HCT116 (cell line): ENCODE measurements around the gene TDRD7. TPM values are rescaled to one million over a fixed set of nuclear protein-coding genes. Genes with fewer than 3 reads are reported as not detected.

Experiments used
- ATAC-seq: fragments of 200-7000 bp; cut with Tn5 transposase; 2 replicates; pipeline ENCODE4 v1.9.1; 2020; ENCODE audit warnings: mild to moderate bottlenecking, moderate library complexity
- BruUV-seq: library from RNA; stranded (reverse); fragments of 400-500 nt; replicated peaks from 2 replicates; lab custom pipeline; 2021; lab: Mats Ljungman, UMichigan
- CTCF ChIA-PET: fragments of 300-600 bp; sonication (Branson Sonifier 250); formaldehyde crosslinking; loops from one replicate; lab custom pipeline; 2021; ENCODE audit warnings: antibody characterized with exemption; lab: Charles Lee
- POLR2A ChIA-PET: fragments of 300-600, 350-600 bp; sonication (Branson Sonifier 250); formaldehyde crosslinking; loops from one replicate; lab custom pipeline; 2021; ENCODE audit warnings: antibody characterized with exemption; lab: Charles Lee
- RAD21 ChIA-PET, 2 experiments: fragments of 300-600 bp; sonication (Branson Sonifier 250); formaldehyde crosslinking; loops; one replicate each; lab custom pipeline; 2023; ENCODE audit warnings: low total read pairs in 2 of 2; ENCODE audit not compliant: uncharacterized antibody in 2 of 2, unreplicated experiment in 2 of 2, low non-redundant PET in 1 of 2; lab: Charles Lee
- DNase-seq: peaks from one replicate; pipeline ENCODE4 v3.0.0-alpha.2; 2010; ENCODE audit warnings: low read depth, low spot score
- H2AFZ ChIP-seq: fragments of 200-600 bp; shearing (Covaris generic), sonication (generic); 2 replicates; pipeline ENCODE4 v1.6.1; 2017; ENCODE audit warnings: low read depth, mixed run types, mixed read lengths, antibody characterized with exemption, low read length; ENCODE audit not compliant: poor library complexity, severe bottlenecking
- H3K27ac ChIP-seq: 2 replicates; pipeline ENCODE4 v1.5.1; 2012; ENCODE audit warnings: low read depth, low read length
- H3K27me3 ChIP-seq: fragments of 200-600 bp; sonication (generic); 2 replicates; pipeline ENCODE4 v1.6.1; 2016; ENCODE audit warnings: mixed run types, low read length, mixed read lengths; ENCODE audit not compliant: insufficient read depth
- H3K36me3 ChIP-seq, 2 experiments: fragments of 200-500 bp in 1 of 2; fragments of 200-600 bp in 1 of 2; sonication (Bioruptor generic) in 1 of 2; sonication (generic) in 1 of 2; 2 replicates each; pipeline versions ENCODE4 v1.5.1 to v1.6.1; 2014 to 2016; ENCODE audit warnings: low read length in 2 of 2, inconsistent platforms in 1 of 2, mixed read lengths in 1 of 2, mixed run types in 1 of 2; ENCODE audit not compliant: insufficient read depth in 2 of 2, control insufficient read depth in 1 of 2
- H3K4me1 ChIP-seq, 2 experiments: fragments of 200-600 bp in 1 of 2; sonication (generic) in 1 of 2; 2 replicates each; pipeline versions ENCODE4 v1.5.1 to v1.6.1; 2012 to 2017; ENCODE audit warnings: low read length in 2 of 2, inconsistent platforms in 1 of 2, mild to moderate bottlenecking in 1 of 2, mixed read lengths in 1 of 2, mixed run types in 1 of 2, moderate library complexity in 1 of 2; ENCODE audit not compliant: insufficient read depth in 2 of 2, control insufficient read depth in 1 of 2
- H3K4me2 ChIP-seq: fragments of 200-600 bp; sonication (generic); 2 replicates; pipeline ENCODE4 v1.6.1; 2017; ENCODE audit warnings: mixed run types, low read length, mixed read lengths
- H3K4me3 ChIP-seq, 2 experiments: fragments of 200-600 bp in 1 of 2; sonication (generic) in 1 of 2; replicated peaks in 1 of 2; 2 replicates each; pipeline ENCODE4 v1.5.1; 2011 to 2016; ENCODE audit warnings: low read length in 2 of 2, control low read depth in 1 of 2, low read depth in 1 of 2, mild to moderate bottlenecking in 1 of 2, mixed read lengths in 1 of 2, mixed run types in 1 of 2
- H3K79me2 ChIP-seq: fragments of 200-600 bp; sonication (generic); 2 replicates; pipeline ENCODE4 v1.6.1; 2017; ENCODE audit warnings: mild to moderate bottlenecking, mixed run types, low read length, moderate library complexity, mixed read lengths; ENCODE audit not compliant: insufficient read depth
- H3K9ac ChIP-seq: fragments of 200-600 bp; sonication (generic); 2 replicates; pipeline ENCODE4 v1.6.1; 2016; ENCODE audit warnings: low read length, mixed read lengths
- H3K9me2 ChIP-seq: fragments of 200-600 bp; sonication (generic), shearing (Covaris generic); 2 replicates; pipeline ENCODE4 v1.6.1; 2017; ENCODE audit warnings: mixed run types, mild to moderate bottlenecking, moderate library complexity; ENCODE audit not compliant: insufficient read depth
- H3K9me3 ChIP-seq, 2 experiments: fragments of 200-500 bp in 1 of 2; fragments of 200-600 bp in 1 of 2; sonication (Bioruptor generic) in 1 of 2; sonication (generic) in 1 of 2; 2 replicates each; pipeline ENCODE4 v1.6.1; 2014 to 2017; ENCODE audit warnings: low read length in 2 of 2, mixed read lengths in 2 of 2, inconsistent platforms in 1 of 2, low read depth in 1 of 2, mild to moderate bottlenecking in 1 of 2, mixed run types in 1 of 2, moderate library complexity in 1 of 2; ENCODE audit not compliant: control insufficient read depth in 1 of 2, insufficient read depth in 1 of 2
- H4K20me1 ChIP-seq: fragments of 200-600 bp; sonication (generic), shearing (Covaris generic); 2 replicates; pipeline ENCODE4 v1.6.1; 2017; ENCODE audit warnings: mixed run types, mild to moderate bottlenecking, moderate library complexity; ENCODE audit not compliant: insufficient read depth
- CBX3 ChIP-seq: IDR thresholded peaks from 2 replicates; pipeline ENCODE4 v1.6.1; 2012; ENCODE audit warnings: low read depth
- CEBPB ChIP-seq: IDR thresholded peaks from 2 replicates; pipeline ENCODE4 v1.6.1; 2012; ENCODE audit warnings: low read depth
- CTCF ChIP-seq, 3 experiments: fragments of 200-600 bp in 1 of 3; sonication (generic) in 1 of 3; IDR thresholded peaks in 2 of 3; conservative IDR thresholded peaks in 1 of 3; 2 replicates each; pipeline ENCODE4 v1.5.1; 2012 to 2017; ENCODE audit warnings: low read depth in 2 of 3, low read length in 2 of 3, antibody characterized with exemption in 1 of 3, borderline replicate concordance in 1 of 3, control low read depth in 1 of 3, mild to moderate bottlenecking in 1 of 3, mixed read lengths in 1 of 3, mixed run types in 1 of 3, moderate library complexity in 1 of 3; ENCODE audit not compliant: insufficient read depth in 1 of 3
- EGR1 ChIP-seq: IDR thresholded peaks from 2 replicates; pipeline ENCODE4 v1.6.1; 2012; ENCODE audit warnings: low read depth
- ELF1 ChIP-seq: IDR thresholded peaks from 2 replicates; pipeline ENCODE4 v1.6.1; 2012; ENCODE audit warnings: low read depth, borderline replicate concordance
- EZH2 ChIP-seq: fragments of 200-600 bp; sonication (generic); IDR thresholded peaks from 2 replicates; pipeline ENCODE4 v1.6.1; 2017; ENCODE audit warnings: antibody characterized with exemption, mixed run types
- EZH2phosphoT487 ChIP-seq: fragments of 200-600 bp; IDR thresholded peaks from 2 replicates; pipeline ENCODE4 v1.6.1; 2018; ENCODE audit warnings: antibody characterized with exemption, borderline replicate concordance
- JUND ChIP-seq: IDR thresholded peaks from 2 replicates; pipeline ENCODE4 v1.6.1; 2012
- MAX ChIP-seq: IDR thresholded peaks from 2 replicates; pipeline ENCODE4 v1.6.1; 2012
- POLR2A ChIP-seq: IDR thresholded peaks from 2 replicates; pipeline ENCODE4 v1.7.0; 2011; ENCODE audit warnings: borderline replicate concordance; ENCODE audit not compliant: insufficient read depth, insufficient read length; ENCODE audit errors: extremely low read depth
- RAD21 ChIP-seq: IDR thresholded peaks from 2 replicates; pipeline ENCODE4 v1.6.1; 2012; ENCODE audit warnings: low read depth, mild to moderate bottlenecking
- REST ChIP-seq: IDR thresholded peaks from 2 replicates; pipeline ENCODE4 v1.6.1; 2012; ENCODE audit warnings: low read depth
- SIN3A ChIP-seq: IDR thresholded peaks from 2 replicates; pipeline ENCODE4 v1.6.1; 2012; ENCODE audit warnings: low read depth
- SP1 ChIP-seq: IDR thresholded peaks from 2 replicates; pipeline ENCODE4 v1.6.1; 2012; ENCODE audit warnings: low read depth
- SRF ChIP-seq: IDR thresholded peaks from 2 replicates; pipeline ENCODE4 v1.6.1; 2012; ENCODE audit warnings: low read depth
- TCF7L2 ChIP-seq: IDR thresholded peaks from 2 replicates; pipeline ENCODE4 v1.7.0; 2011; ENCODE audit warnings: borderline replicate concordance, inconsistent platforms; ENCODE audit not compliant: insufficient read depth, insufficient read length; ENCODE audit errors: extremely low read depth
- ZFX ChIP-seq: fragments of 450-650 bp; IDR thresholded peaks from 2 replicates; pipeline ENCODE4 v1.6.1; 2017
- ZNF274 ChIP-seq: fragments of 200-500 bp; sonication (Bioruptor generic); IDR thresholded peaks from 2 replicates; pipeline ENCODE4 v1.6.1; 2014; ENCODE audit warnings: mild to moderate bottlenecking, low read depth, low read length, inconsistent platforms
- intact Hi-C: fragments of 100-400 bp; cut with micrococcal nuclease; formaldehyde crosslinking; loops from 2 replicates; pipeline ENCODE4 v1.10.0; 2022
- total RNA-seq: library from RNA; stranded (reverse); gene quantifications from one replicate; pipeline ENCODE4 v1.2.1, GENCODE V29; 2021; ENCODE audit not compliant: unreplicated experiment
- TF ChIP-seq, protein P1 (sequence below): IDR thresholded peaks from 2 replicates; pipeline ENCODE4 v1.6.1; 2011; ENCODE audit warnings: mild to moderate bottlenecking, low read length, moderate library complexity; ENCODE audit not compliant: insufficient replicate concordance; ENCODE audit errors: extremely low read depth
- TF ChIP-seq, protein P2 (sequence below): IDR thresholded peaks from 2 replicates; pipeline ENCODE4 v1.6.1; 2012

The TDRD7 gene
- total RNA-seq, 1 experiment from 2014 or later, result 8.0 TPM

DNA sequence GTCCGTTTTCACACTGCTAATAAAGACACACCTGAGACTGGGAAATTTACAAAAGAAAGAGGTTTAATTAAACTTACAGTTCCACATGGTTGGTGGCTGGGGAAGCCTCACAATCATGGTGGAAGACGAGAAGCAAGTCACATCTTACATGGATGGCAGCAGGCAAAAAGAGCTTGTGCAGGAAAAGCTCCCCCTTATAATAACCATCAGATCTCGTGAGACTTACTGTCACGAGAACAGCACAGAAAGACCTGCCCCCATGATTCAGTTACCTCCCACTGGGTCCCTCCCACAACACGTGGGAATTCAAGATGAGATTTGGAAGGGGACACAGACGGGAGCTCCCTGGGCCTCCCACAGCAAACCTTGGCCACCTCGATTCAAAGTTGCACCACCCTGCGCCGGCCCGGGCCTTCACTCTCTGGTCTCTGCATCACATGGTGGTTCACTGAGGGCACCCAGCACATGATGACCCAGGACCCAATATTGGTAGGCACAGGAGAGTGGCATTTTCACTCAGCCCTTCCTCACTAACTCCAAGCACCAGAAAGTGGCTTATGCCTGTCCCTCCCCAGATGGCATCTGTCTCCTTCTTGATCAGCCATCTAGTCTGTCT lies 21.0 kb upstream of the TDRD7 start:
- ChIA-PET CTCF (no interaction called here), RAD21 (no interaction called here), POLR2A (no interaction called here)
- no TSS peak for BruUV-seq
- Histone ChIP-seq H3K27me3 (no peaks in the 10 kb centered on the region), H3K4me1 (peaks cover 0 to 4% of the 10 kb centered on the region in 2 experiments; a peak in 1 of 4 replicates), H3K4me2 (no peak overlapping the region), H3K9ac (no peak overlapping the region), H3K79me2 (no peaks in the 10 kb centered on the region), H3K9me3 (no peaks in the 10 kb centered on the region), H3K4me3 (no peak overlapping the region), H3K9me2 (no peaks in the 10 kb centered on the region), H2AFZ (no peak overlapping the region), H3K27ac (no peak overlapping the region), H3K36me3 (no peaks in the 10 kb centered on the region), H4K20me1 (no peaks in the 10 kb centered on the region)
- TF ChIP-seq ZNF274 (no peak), MAX (no peak), EZH2 (no peak), CTCF (IDR thresholded peaks at IDR 0.05 in 2 of 3, conservative IDR thresholded peaks at IDR 0.05 in 1 of 3; ENCODE audit: borderline replicate concordance in 1 of 3, insufficient read depth in 1 of 3, low read depth in 2 of 3, low read length in 2 of 3) (no peak), ELF1 (no peak), EZH2phosphoT487 (no peak), JUND (no peak), TCF7L2 (no peak), CEBPB (no peak), EGR1 (no peak), SIN3A (no peak), RAD21 (no peak), REST (no peak), POLR2A (no peak), SRF (no peak), ZFX (no peak), CBX3 (no peak), SP1 (no peak)
- TF ChIP-seq, protein P1, sequence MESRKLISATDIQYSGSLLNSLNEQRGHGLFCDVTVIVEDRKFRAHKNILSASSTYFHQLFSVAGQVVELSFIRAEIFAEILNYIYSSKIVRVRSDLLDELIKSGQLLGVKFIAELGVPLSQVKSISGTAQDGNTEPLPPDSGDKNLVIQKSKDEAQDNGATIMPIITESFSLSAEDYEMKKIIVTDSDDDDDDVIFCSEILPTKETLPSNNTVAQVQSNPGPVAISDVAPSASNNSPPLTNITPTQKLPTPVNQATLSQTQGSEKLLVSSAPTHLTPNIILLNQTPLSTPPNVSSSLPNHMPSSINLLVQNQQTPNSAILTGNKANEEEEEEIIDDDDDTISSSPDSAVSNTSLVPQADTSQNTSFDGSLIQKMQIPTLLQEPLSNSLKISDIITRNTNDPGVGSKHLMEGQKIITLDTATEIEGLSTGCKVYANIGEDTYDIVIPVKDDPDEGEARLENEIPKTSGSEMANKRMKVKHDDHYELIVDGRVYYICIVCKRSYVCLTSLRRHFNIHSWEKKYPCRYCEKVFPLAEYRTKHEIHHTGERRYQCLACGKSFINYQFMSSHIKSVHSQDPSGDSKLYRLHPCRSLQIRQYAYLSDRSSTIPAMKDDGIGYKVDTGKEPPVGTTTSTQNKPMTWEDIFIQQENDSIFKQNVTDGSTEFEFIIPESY, result no peak
- TF ChIP-seq, protein P2, sequence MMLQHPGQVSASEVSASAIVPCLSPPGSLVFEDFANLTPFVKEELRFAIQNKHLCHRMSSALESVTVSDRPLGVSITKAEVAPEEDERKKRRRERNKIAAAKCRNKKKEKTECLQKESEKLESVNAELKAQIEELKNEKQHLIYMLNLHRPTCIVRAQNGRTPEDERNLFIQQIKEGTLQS, result no peak
- DNase-seq (no peak), ATAC-seq (no peak)
- intact Hi-C loops, result no loop called here
